ENCODE data around the gene DPYD.

DNA sequence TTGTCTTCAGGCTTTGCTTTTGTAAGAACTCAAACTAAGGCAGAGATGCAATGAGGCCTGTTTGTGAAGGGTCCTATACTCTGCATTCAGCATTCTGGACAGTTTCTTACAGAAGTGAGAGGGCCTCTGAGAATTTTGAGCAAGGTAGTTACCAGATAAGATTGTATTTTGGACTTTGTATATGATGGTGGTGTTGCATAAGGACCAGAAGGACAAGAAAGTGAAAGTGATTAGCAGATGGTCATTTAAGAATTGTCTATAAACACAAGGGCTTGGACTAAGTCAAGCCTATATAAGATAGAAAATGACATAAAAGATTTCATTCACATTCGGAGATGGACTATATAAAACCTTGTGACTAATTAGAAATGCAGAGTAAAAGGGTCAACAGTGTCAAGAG lies 662.2 kb downstream of the DPYD start:
- TF ChIP-seq, protein P1, sequence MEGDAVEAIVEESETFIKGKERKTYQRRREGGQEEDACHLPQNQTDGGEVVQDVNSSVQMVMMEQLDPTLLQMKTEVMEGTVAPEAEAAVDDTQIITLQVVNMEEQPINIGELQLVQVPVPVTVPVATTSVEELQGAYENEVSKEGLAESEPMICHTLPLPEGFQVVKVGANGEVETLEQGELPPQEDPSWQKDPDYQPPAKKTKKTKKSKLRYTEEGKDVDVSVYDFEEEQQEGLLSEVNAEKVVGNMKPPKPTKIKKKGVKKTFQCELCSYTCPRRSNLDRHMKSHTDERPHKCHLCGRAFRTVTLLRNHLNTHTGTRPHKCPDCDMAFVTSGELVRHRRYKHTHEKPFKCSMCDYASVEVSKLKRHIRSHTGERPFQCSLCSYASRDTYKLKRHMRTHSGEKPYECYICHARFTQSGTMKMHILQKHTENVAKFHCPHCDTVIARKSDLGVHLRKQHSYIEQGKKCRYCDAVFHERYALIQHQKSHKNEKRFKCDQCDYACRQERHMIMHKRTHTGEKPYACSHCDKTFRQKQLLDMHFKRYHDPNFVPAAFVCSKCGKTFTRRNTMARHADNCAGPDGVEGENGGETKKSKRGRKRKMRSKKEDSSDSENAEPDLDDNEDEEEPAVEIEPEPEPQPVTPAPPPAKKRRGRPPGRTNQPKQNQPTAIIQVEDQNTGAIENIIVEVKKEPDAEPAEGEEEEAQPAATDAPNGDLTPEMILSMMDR (IDR thresholded peaks at IDR 0.05): no peak
- TF ChIP-seq POLR2A (IDR thresholded peaks at IDR 0.05): no peak

Data from ovary (tissue), 3 donors.